ENCODE data around the gene DYSF.
"Not testable (repeated sequence)": the region's sequence is repeated elsewhere in the genome, so short reads cannot be mapped to it uniquely, and the experiment has no call there.

DNA sequence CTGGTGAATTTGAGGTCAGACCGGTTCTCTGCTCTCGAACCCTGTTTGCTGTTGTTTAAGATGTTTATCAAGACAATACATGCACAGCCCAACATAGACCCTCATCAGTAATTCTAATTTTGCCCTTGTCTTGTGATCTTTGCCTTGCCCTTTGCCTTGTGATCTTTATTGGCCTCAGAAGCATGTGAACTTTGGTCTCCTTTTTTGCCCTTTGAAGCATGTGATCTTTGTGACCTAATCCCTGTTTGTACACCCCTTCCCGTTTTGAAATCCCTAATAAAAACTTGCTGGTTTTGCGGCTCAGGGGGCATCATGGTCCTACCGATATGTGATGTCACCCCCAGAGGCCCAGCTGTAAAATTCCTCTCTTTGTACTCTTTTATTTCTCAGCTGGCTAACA, 8.2 kb upstream of the DYSF start:
- not testable (repeated sequence) for TF ChIP-seq POLR2A (IDR thresholded peaks at IDR 0.05; ENCODE audit: low read depth, low read length); POLR2AphosphoS5 (IDR thresholded peaks at IDR 0.05; ENCODE audit: low read depth, low read length); TAF1 (IDR thresholded peaks at IDR 0.05; ENCODE audit: borderline replicate concordance, low read depth, low read length)
